Thyroid gland (tissue), 4 donors: ENCODE data around the gene JTB.

Experiments
- POLR2A ChIP-seq, 2 donors: fragments of 450-650 bp; IDR thresholded peaks; one replicate each; pipeline ENCODE4 v1.6.1; 2017; ENCODE audit warnings: antibody characterized with exemption in 2 of 2, mild to moderate bottlenecking in 2 of 2, moderate library complexity in 1 of 2
- TF ChIP-seq, protein P1 (sequence below), 6 experiments: fragments of 200-600 bp in 3 of 6; fragments of 450-650 bp in 3 of 6; sonication (generic) in 3 of 6; IDR thresholded peaks; one replicate each; pipeline ENCODE4 v1.5.1; 2016 to 2019; ENCODE audit warnings: antibody characterized with exemption in 6 of 6, mild to moderate bottlenecking in 2 of 6, inconsistent platforms in 1 of 6, moderate library complexity in 1 of 6

GRCh38 chr1:153973525-153973924 is 3.9 kb downstream of the JTB start:
- TF ChIP-seq, protein P1, sequence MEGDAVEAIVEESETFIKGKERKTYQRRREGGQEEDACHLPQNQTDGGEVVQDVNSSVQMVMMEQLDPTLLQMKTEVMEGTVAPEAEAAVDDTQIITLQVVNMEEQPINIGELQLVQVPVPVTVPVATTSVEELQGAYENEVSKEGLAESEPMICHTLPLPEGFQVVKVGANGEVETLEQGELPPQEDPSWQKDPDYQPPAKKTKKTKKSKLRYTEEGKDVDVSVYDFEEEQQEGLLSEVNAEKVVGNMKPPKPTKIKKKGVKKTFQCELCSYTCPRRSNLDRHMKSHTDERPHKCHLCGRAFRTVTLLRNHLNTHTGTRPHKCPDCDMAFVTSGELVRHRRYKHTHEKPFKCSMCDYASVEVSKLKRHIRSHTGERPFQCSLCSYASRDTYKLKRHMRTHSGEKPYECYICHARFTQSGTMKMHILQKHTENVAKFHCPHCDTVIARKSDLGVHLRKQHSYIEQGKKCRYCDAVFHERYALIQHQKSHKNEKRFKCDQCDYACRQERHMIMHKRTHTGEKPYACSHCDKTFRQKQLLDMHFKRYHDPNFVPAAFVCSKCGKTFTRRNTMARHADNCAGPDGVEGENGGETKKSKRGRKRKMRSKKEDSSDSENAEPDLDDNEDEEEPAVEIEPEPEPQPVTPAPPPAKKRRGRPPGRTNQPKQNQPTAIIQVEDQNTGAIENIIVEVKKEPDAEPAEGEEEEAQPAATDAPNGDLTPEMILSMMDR (IDR thresholded peaks at IDR 0.05), result no peak
- TF ChIP-seq POLR2A (IDR thresholded peaks at IDR 0.05), result no peak
